Skeletal muscle tissue (tissue), 4 donors: Measurements from ENCODE around the gene CYTH1. TPM values are rescaled to one million over a fixed set of nuclear protein-coding genes. Genes with fewer than 3 reads are reported as not detected.

Source experiments
- H3K27ac ChIP-seq: one replicate; pipeline ENCODE4 v1.7.0; 2013; ENCODE audit warnings: mild to moderate bottlenecking, low read depth, low read length, inconsistent platforms
- H3K27me3 ChIP-seq, 3 donors: one replicate each; pipeline ENCODE4 v1.7.0; 2013; ENCODE audit warnings: low read length in 3 of 3; ENCODE audit not compliant: control insufficient read depth in 3 of 3, insufficient read depth in 3 of 3
- H3K36me3 ChIP-seq, 3 donors: one replicate each; pipeline ENCODE4 v1.7.0; 2013; ENCODE audit warnings: low read length in 3 of 3; ENCODE audit not compliant: control insufficient read depth in 3 of 3, insufficient read depth in 3 of 3
- H3K4me1 ChIP-seq, 3 donors: one replicate each; pipeline ENCODE4 v1.7.0; 2013; ENCODE audit warnings: low read length in 3 of 3, mild to moderate bottlenecking in 3 of 3; ENCODE audit not compliant: control insufficient read depth in 3 of 3, insufficient read depth in 3 of 3
- H3K4me3 ChIP-seq, 3 donors: one replicate each; pipeline ENCODE4 v1.7.0; 2013; ENCODE audit warnings: low read length in 3 of 3
- H3K9ac ChIP-seq, 3 donors: one replicate each; pipeline ENCODE4 v1.7.0; 2013; ENCODE audit warnings: low read length in 3 of 3, mild to moderate bottlenecking in 3 of 3, moderate library complexity in 2 of 3, low read depth in 1 of 3
- H3K9me3 ChIP-seq, 3 donors: one replicate each; pipeline ENCODE4 v1.7.0; 2013; ENCODE audit warnings: low read length in 3 of 3; ENCODE audit not compliant: control insufficient read depth in 3 of 3
- total RNA-seq: library from RNA; depleted of rRNA; stranded (reverse); fragments of >200 nt; gene quantifications from one replicate; pipeline ENCODE4 v1.2.3, GENCODE V29; 2014
- donor health status: Osteomylitis.

The CYTH1 gene
- total RNA-seq, 1 donor from 2014 or later = 17.7 TPM

GRCh38 chr17:78644224-78644623 lies 137.8 kb downstream of the CYTH1 start:
- H3K4me3 ChIP-seq = no peak overlapping the region
- H3K36me3 ChIP-seq = no peaks in the 10 kb centered on the region
- H3K27me3 ChIP-seq = peaks cover 0 to 10% (median 0%) of the 10 kb centered on the region in 3 donors
- H3K27ac ChIP-seq = no peak overlapping the region
- H3K9ac ChIP-seq = no peak overlapping the region
- H3K9me3 ChIP-seq = no peaks in the 10 kb centered on the region
- peaks cover 5 to 13% (median 8%) of the 10 kb centered on the region in 3 donors for H3K4me1 ChIP-seq

GRCh38 chr17:78643326-78643725 lies 138.7 kb downstream of the CYTH1 start:
- H3K4me3 ChIP-seq = no peak overlapping the region
- no peaks in the 10 kb centered on the region for H3K9me3 ChIP-seq
- H3K36me3 ChIP-seq = no peaks in the 10 kb centered on the region
- H3K27ac ChIP-seq = no peak overlapping the region
- H3K4me1 ChIP-seq = peaks cover 5 to 13% (median 8%) of the 10 kb centered on the region in 3 donors
- H3K27me3 ChIP-seq = peaks cover 0 to 10% (median 0%) of the 10 kb centered on the region in 3 donors
- H3K9ac ChIP-seq = no peak overlapping the region

DNA sequence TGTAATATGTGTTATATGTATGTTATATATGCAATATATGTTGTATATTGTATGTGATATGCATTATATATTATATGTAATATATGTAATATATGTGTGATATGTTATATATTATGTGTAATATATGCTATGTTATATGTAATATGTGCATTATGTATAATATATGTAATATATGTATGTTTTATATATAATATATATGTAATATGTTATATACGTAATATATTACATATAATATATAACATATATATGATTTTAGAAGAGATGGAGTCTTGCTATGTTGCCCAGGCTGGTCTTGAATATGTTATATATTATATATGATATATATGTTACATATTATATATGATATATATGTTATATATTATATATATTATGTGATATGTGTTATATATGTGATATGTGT lies 139.4 kb downstream of the CYTH1 start:
- no peaks in the 10 kb centered on the region for H3K9me3 ChIP-seq
- no peak overlapping the region for H3K27ac ChIP-seq
- H3K9ac ChIP-seq = no peak overlapping the region
- peaks cover 5 to 13% (median 8%) of the 10 kb centered on the region in 3 donors for H3K4me1 ChIP-seq
- peaks cover 0 to 10% (median 0%) of the 10 kb centered on the region in 3 donors for H3K27me3 ChIP-seq
- H3K36me3 ChIP-seq = no peaks in the 10 kb centered on the region
- no peak overlapping the region for H3K4me3 ChIP-seq

DNA sequence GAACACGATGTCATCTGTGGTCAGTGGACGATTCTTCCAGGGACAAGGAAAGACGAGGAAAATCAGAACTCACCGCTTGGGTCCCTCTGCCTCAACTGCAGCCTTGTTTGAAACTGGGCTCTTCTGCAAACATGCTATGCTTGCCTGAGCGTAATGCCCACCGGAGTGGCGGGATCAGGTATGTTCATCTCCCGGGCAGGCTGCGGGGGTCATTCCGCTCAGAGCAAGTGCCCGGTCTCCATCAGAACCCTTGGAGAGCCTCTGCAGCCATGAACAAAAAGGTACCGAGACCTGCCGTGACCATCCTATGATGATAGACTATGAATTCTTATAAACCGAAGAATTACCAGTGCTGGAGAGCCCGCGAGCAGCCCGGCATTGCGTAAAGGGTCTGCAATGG lies 140.4 kb downstream of the CYTH1 start:
- Histone ChIP-seq H3K36me3 (no peaks in the 10 kb centered on the region), H3K4me3 (no peak overlapping the region), H3K9me3 (no peaks in the 10 kb centered on the region), H3K27ac (no peak overlapping the region), H3K9ac (no peak overlapping the region), H3K4me1 (peaks cover 5 to 13% (median 8%) of the 10 kb centered on the region in 3 donors), H3K27me3 (peaks cover 0 to 10% (median 0%) of the 10 kb centered on the region in 3 donors)

DNA sequence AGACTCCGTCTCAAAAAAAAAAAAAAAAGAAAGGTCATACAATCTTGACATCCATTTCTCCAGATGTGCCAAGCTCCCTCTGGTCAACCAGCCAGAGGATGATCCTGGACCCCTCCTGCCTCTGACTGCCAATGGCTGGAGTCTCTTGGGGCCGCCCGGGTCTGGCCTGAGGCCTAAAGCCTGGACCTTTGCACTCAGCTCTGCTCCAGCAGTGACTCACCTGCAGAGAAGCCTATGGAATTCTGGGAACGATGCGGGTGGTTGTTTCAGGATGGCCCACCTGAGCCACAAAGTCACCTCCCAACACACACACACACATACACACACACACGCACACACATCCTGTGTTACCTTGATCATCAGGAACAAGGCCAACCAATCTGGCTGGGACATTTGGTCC lies 140.8 kb downstream of the CYTH1 start:
- H3K4me1 ChIP-seq = peaks cover 5 to 12% (median 8%) of the 10 kb centered on the region in 3 donors
- no peak overlapping the region for H3K9ac ChIP-seq
- no peak overlapping the region for H3K4me3 ChIP-seq
- H3K27me3 ChIP-seq = peaks cover 0 to 10% (median 0%) of the 10 kb centered on the region in 3 donors
- no peak overlapping the region for H3K27ac ChIP-seq
- H3K36me3 ChIP-seq = no peaks in the 10 kb centered on the region
- no peaks in the 10 kb centered on the region for H3K9me3 ChIP-seq

DNA sequence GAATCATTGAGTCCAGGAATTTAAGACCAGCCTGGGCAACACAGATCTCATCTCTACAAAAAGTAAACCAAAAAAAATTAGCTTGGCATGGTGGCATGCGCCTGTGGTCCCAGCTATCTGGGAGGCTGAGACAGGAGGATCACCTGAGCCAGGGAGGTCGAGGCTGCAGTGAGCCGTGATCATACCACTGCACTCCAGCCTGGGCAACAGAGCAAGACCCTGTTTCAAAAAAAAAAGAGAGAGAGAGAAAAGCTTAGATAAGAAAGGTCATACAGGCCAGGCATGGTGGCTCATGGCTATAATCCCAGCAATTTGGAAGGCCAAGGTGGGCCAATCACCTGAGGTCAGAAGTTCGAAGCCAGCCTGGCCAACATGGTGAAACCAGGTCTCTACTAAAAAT lies 141.4 kb downstream of the CYTH1 start:
- H3K36me3 ChIP-seq = no peaks in the 10 kb centered on the region
- H3K27me3 ChIP-seq = peaks cover 0 to 9% (median 0%) of the 10 kb centered on the region in 3 donors
- no peak overlapping the region for H3K4me3 ChIP-seq
- H3K4me1 ChIP-seq = peaks cover 5 to 8% (median 7%) of the 10 kb centered on the region in 3 donors
- no peaks in the 10 kb centered on the region for H3K9me3 ChIP-seq
- H3K9ac ChIP-seq = no peak overlapping the region
- no peak overlapping the region for H3K27ac ChIP-seq

GRCh38 chr17:78637643-78638420 lies 144.2 kb downstream of the CYTH1 start:
- no peaks in the 10 kb centered on the region for H3K4me1 ChIP-seq
- H3K9ac ChIP-seq = no peak overlapping the region
- no peaks in the 10 kb centered on the region for H3K36me3 ChIP-seq
- no peaks in the 10 kb centered on the region for H3K9me3 ChIP-seq
- no peak overlapping the region for H3K27ac ChIP-seq
- no peaks in the 10 kb centered on the region for H3K27me3 ChIP-seq
- no peak overlapping the region for H3K4me3 ChIP-seq

GRCh38 chr17:78637146-78637545 lies 144.9 kb downstream of the CYTH1 start:
- Histone ChIP-seq H3K9me3 (no peaks in the 10 kb centered on the region), H3K9ac (no peak overlapping the region), H3K4me3 (no peak overlapping the region), H3K4me1 (no peaks in the 10 kb centered on the region), H3K36me3 (no peaks in the 10 kb centered on the region), H3K27me3 (no peaks in the 10 kb centered on the region), H3K27ac (no peak overlapping the region)

- no peak overlapping the region for H3K4me3 ChIP-seq
- H3K9me3 ChIP-seq = no peaks in the 10 kb centered on the region
- peaks cover 0 to 5% (median 0%) of the 10 kb centered on the region in 3 donors for H3K4me1 ChIP-seq
- no peak overlapping the region for H3K27ac ChIP-seq
- H3K9ac ChIP-seq = no peak overlapping the region
- H3K27me3 ChIP-seq = no peaks in the 10 kb centered on the region
- no peaks in the 10 kb centered on the region for H3K36me3 ChIP-seq
Measured at GRCh38 chr17:78634154-78634553, 147.9 kb downstream of the CYTH1 start.

DNA sequence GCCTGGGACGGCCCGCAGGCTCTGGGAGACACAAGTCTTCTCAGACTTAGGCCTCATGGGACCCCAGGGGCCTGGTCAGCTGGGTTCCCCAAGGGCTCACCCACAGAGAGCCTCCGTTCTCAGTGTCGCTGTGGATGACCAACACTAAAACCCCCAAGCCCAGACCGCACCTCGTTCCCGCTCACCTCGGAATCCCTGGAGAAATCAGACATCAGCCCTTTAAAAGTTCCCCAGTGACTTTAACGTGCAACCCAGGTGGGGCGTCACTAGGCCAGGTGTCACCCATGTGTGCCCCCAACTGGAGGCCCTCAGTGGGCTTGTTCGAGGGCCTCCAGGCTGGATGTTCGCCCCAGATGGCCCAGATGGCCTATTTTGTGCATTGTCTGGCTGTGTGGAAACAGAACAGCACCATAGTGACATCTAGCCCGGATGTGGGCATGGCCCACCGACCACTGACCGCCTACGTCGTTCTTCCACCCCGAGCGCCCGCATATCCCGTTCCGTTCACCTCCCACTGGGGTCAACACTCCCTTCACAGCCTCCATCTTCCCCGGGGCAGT lies 152.6 kb downstream of the CYTH1 start:
- no peak overlapping the region for H3K9ac ChIP-seq
- peaks cover 0 to 5% (median 0%) of the 10 kb centered on the region in 3 donors for H3K4me1 ChIP-seq
- H3K9me3 ChIP-seq = no peaks in the 10 kb centered on the region
- no peaks in the 10 kb centered on the region for H3K36me3 ChIP-seq
- no peak overlapping the region for H3K4me3 ChIP-seq
- no peaks in the 10 kb centered on the region for H3K27me3 ChIP-seq
- H3K27ac ChIP-seq = no peak overlapping the region
